ENCODE data around the gene SEPHS2. TPM values are rescaled to one million over a fixed set of nuclear protein-coding genes. Genes with fewer than 3 reads are reported as not detected.

The SEPHS2 gene
- total RNA-seq, 2 experiments from 2014 or later = 37.8 to 56.0 TPM

DNA sequence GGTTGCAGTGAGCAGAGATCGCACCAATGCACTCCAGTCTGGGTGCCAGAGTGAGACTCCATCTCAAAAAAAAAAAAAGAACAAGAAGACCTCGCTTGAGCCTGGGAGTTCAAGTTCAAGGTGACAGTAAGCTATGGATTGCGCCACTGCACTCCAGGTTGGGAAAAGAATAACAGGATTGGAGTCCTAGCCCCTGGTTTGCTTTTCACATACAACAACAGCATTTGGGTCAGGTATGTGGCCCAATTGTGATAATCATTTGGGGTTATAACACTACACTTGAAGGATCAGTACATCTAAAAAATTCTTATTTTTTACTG lies 3.4 kb upstream of the SEPHS2 start:
- H3K4me1 Mint-ChIP-seq = peaks cover 39% of the 10 kb centered on the region
- POLR2A ChIA-PET = no interaction called here

DNA sequence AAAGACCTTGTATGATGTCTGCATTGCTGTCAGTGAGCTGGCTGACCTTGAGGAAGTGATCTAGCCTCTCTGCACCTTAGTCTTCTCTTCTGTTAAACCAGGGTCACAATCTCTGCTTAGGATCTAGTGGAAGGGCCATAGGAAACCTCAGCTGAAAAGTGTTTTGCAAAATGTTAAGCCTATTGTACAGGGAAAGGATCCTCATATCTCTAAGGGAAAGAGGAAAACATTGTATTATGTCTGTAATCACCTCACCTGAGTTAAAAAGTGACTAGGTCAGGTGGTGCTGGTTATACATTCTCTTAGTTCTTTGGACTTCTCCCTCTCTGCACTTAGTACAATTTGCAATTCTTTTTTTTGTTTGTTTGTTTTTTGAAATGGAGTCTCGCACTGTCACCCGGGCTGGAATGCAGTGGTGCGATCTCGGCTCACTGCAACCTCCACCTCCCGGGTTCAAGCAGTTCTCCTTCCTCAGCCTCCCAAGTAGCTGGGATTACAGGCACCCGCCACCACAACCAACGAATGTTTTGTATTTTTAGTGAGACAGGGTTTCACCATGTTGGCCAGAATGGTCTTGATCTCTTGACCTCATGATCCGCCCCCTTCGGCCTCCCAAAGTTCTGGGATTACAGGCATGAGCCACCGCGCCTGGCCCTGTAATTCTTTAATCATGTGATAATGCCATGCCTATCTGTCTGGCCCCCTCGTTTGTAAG lies 2.0 kb upstream of the SEPHS2 start:
- Mint-ChIP-seq H3K27me3 (no peaks in the 10 kb centered on the region), H3K9me3 (ENCODE audit: low read depth) (peaks cover 2% of the 10 kb centered on the region), H3K4me3 (no peak overlapping the region), H3K4me1 (peaks cover 46% of the 10 kb centered on the region), H3K27ac (no peak overlapping the region), H3K36me3 (ENCODE audit: low read depth) (peaks cover 23% of the 10 kb centered on the region)
- DNase-seq (no peak), ATAC-seq (no peak)
- POLR2A ChIA-PET = no interaction called here
- intact Hi-C loops (cut with DNase I, micrococcal nuclease) = no loop called here
- CTCF ChIA-PET = interaction anchor here (0.5 to 5.4 kb wide), 8 partner anchors 10 to 280 kb away, joined by 3 to 26 read pairs (median 7); partner anchors contain the start of genes DCTPP1 and SRCAP

More for the DNA sequence above, 3.4 kb upstream of the SEPHS2 start:
- Mint-ChIP-seq H3K36me3 (ENCODE audit: low read depth) (peaks cover 11% of the 10 kb centered on the region), H3K27ac (no peak overlapping the region), H3K9me3 (ENCODE audit: low read depth) (peaks cover 2% of the 10 kb centered on the region), H3K27me3 (no peaks in the 10 kb centered on the region), H3K4me3 (no peak overlapping the region)
- CTCF ChIA-PET = interaction anchor here (0.6 to 5.4 kb wide), 25 partner anchors 8 to 282 kb away, joined by 3 to 27 read pairs (median 4); partner anchors contain the start of genes DCTPP1, ITGAL and ZNF764
- ATAC-seq (no peak), DNase-seq (no peak)
- intact Hi-C loops (cut with DNase I, micrococcal nuclease) = loop anchor here in 1 of 2 experiments (1.0 kb wide), 3 partner anchors 23 to 149 kb away; partner anchors contain the start of gene ITGAL

DNA sequence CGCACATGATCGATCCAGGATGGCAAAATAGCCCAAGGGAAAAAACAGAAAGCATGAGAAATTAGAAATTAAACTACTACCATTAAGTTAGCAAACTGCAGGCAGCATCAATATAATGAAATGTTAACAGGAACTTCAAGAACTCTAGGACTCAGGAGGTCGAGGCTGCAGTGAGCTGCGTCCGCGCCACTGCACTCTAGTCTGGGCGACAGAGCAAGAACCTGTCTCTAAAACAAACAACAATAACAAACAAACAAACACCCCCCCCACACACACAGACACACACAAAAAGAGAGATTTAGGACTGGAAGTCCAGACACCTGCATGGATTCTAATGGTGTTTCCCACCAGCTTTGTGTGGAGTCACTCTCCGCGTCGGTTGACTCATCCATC lies 525 bp upstream of the SEPHS2 start:
- CTCF ChIA-PET = interaction anchor here (0.6 to 3.4 kb wide), 6 partner anchors 11 to 190 kb away, joined by 3 to 21 read pairs (median 6); partner anchors contain the start of genes DCTPP1, ZNF689 and ZNF747
- peaks cover 40% of the 10 kb centered on the region for H3K4me1 Mint-ChIP-seq

DNA sequence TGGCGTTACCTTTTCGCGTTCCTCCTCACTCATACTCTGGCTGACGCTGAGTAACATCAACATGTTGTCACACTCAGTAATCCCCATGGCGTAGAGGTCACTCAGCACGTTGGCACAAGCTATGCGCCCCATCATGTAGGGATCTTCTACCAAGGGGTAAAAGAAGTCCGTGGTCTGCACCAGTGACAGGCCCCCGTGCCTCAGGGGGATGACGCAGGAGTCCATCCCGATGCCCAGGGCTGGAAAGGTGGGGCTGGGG lies 596 bp downstream of the SEPHS2 start:
- DNase-seq = no peak
- CTCF ChIA-PET = interaction anchor here (0.6 to 3.4 kb wide), 7 partner anchors 12 to 206 kb away, joined by 3 to 21 read pairs (median 9); partner anchors contain the start of genes DCTPP1, PRR14 and ZNF747
- Mint-ChIP-seq H3K36me3 (ENCODE audit: low read depth) (peaks cover 23% of the 10 kb centered on the region), H3K27ac (peak overlapping the region; percentile 83), H3K27me3 (no peaks in the 10 kb centered on the region), H3K4me3 (peak overlapping the region; percentile 86), H3K9me3 (ENCODE audit: low read depth) (peaks cover 2% of the 10 kb centered on the region), H3K4me1 (peaks cover 31% of the 10 kb centered on the region)
- intact Hi-C loops (cut with DNase I, micrococcal nuclease) = loop anchor here (1.0 kb wide), 2 partner anchors 15 to 27 kb away; partner anchors contain the start of genes DCTPP1 (in 2 of the 2) and ITGAL (in 2 of the 2)
- POLR2A ChIA-PET = interaction anchor here (0.6 to 1.0 kb wide), 2 partner anchors 16 to 153 kb away, joined by 3 read pairs; partner anchors contain the start of gene DCTPP1
- peak; percentile 5 for ATAC-seq

More for the DNA sequence above, 525 bp upstream of the SEPHS2 start:
- H3K27ac Mint-ChIP-seq = peak overlapping the region; percentile 93
- peak overlapping the region; percentile 86 for H3K4me3 Mint-ChIP-seq
- ATAC-seq = no peak
- peaks cover 2% of the 10 kb centered on the region for H3K9me3 Mint-ChIP-seq (ENCODE audit: low read depth)
- H3K36me3 Mint-ChIP-seq (ENCODE audit: low read depth) = peaks cover 23% of the 10 kb centered on the region
- no peak for DNase-seq
- H3K27me3 Mint-ChIP-seq = no peaks in the 10 kb centered on the region
- POLR2A ChIA-PET = interaction anchor here (0.8 kb wide), 1 partner anchor 27 kb away, joined by 3 read pairs; no protein-coding TSS in a partner anchor
- intact Hi-C loops (cut with DNase I, micrococcal nuclease) = no loop called here

DNA sequence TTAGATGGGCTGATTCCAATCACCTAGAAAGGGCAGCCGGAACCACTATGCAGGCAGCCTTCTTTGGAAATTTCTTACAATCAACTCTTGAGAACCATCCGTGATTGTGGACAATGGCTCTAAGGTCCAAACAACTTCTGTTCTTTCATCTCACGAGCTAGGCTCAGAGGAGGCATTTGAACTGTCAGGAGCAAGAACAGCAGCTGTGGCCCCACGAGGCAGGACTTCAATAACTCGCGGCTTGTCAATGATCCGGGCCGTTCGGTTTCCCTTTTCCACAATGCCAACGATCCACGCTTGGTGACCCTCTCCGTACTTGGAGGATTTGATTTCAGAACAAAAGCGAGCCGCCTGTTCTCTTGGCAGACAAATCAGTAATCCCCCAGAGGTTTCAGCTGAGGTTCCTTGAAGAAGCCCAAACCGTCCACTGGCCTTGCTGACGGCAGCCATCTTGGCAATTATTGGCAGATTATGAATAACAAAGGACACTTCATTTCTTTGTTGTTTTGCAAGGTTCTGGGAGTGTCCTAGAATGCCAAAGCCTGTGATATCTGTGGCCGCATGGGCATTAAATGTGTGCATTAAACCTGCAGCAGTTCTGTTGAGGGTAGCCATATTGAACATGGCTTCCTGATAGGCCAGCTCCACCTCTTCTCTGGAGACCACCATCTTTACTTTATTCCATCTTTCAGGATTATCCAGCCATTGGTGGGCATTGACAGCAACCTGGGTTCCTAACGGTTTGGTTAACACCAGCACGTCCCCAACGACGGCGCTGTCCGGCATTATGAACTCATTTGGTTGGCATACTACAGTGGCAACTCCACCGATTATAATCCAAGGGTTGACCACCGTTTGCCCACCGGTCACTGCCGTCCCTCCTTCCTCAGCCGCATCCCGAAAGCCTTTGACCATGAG lies 1.2 kb downstream of the SEPHS2 start:
- Mint-ChIP-seq H3K9me3 (ENCODE audit: low read depth) (peaks cover 2% of the 10 kb centered on the region), H3K4me1 (peaks cover 30% of the 10 kb centered on the region), H3K4me3 (peak overlapping the region; percentile 86), H3K36me3 (ENCODE audit: low read depth) (peaks cover 23% of the 10 kb centered on the region), H3K27me3 (no peaks in the 10 kb centered on the region), H3K27ac (peak overlapping the region; percentile 83)
- ATAC-seq = no peak
- CTCF ChIA-PET = interaction anchor here (0.6 to 3.4 kb wide), 9 partner anchors 9 to 206 kb away, joined by 3 to 21 read pairs (median 5); partner anchors contain the start of genes DCTPP1, PRR14 and ZNF747
- POLR2A ChIA-PET = interaction anchor here (0.6 to 1.0 kb wide), 3 partner anchors 15 to 154 kb away, joined by 3 read pairs; partner anchors contain the start of gene DCTPP1
- no peak for DNase-seq
- intact Hi-C loops (cut with DNase I, micrococcal nuclease) = loop anchor here (1.0 kb wide), 2 partner anchors 14 to 28 kb away; partner anchors contain the start of genes DCTPP1 (in 2 of the 2) and ITGAL (in 2 of the 2)

DNA sequence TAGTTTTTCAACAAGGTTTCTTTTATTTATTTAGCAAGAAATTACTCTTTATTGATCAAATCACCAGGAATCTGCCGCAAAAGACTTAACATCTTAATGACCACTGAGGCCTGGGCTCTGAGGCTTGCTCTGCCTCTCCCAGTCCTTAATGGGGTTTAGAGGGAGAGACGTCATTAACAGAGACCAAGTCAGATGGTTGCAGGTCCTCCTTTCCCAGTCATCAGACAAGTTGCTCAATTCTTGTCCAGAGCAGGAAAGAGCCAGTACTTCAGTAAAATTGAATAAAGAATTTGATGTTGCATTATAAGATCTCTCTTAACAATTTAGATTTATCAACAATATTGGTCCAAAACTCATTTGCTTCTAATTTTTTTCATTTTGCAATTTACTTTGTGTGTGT lies 2.0 kb downstream of the SEPHS2 start:
- Mint-ChIP-seq H3K36me3 (ENCODE audit: low read depth) (peaks cover 23% of the 10 kb centered on the region), H3K4me3 (peak overlapping the region; percentile 86), H3K27me3 (no peaks in the 10 kb centered on the region), H3K27ac (no peak overlapping the region), H3K4me1 (peaks cover 28% of the 10 kb centered on the region), H3K9me3 (ENCODE audit: low read depth) (peaks cover 2% of the 10 kb centered on the region)
- no peak for DNase-seq
- CTCF ChIA-PET = interaction anchor here (1.1 to 3.4 kb wide), 4 partner anchors 10 to 172 kb away, joined by 4 to 10 read pairs (median 4); partner anchors contain the start of gene ZNF747
- POLR2A ChIA-PET = no interaction called here
- intact Hi-C loops (cut with DNase I, micrococcal nuclease) = no loop called here
- no peak for ATAC-seq

DNA sequence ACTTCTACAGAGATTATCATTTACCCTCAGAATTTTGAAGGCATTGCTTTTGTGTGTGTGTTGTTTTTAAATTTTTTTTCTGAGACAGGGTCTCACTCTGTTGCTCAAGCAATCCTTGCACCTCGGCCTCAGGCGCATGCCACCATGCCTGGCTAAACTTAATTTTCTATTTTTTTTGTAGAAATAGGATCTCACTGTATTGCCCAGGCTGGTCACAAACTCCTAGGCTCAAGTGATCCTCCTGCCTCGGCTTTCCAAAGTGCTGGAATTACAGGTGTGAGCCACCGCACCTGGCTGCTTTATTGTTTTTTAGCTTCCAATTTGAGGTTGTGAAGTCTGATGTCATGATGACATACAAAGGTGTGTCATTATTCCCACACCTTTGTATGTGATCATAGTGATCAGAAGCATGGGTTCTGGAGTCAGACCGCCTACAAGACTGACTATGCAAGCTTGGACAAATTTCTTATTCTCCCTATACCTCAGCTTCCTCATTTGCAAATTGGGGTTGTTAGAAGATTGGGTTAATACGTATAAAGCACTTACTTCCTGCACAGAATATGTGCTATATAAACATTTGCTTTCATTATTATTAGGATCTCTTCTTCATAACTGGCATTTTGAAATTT lies 5.8 kb downstream of the SEPHS2 start:
- ATAC-seq = no peak
- Mint-ChIP-seq H3K4me3 (no peak overlapping the region), H3K4me1 (peaks cover 31% of the 10 kb centered on the region), H3K27me3 (no peaks in the 10 kb centered on the region), H3K27ac (no peak overlapping the region), H3K9me3 (ENCODE audit: low read depth) (no peaks in the 10 kb centered on the region), H3K36me3 (ENCODE audit: low read depth) (peaks cover 19% of the 10 kb centered on the region)
- intact Hi-C loops (cut with DNase I, micrococcal nuclease) = no loop called here
- POLR2A ChIA-PET = no interaction called here
- no peak for DNase-seq
- CTCF ChIA-PET = interaction anchor here (0.6 to 1.5 kb wide), 3 partner anchors 10 to 36 kb away, joined by 3 to 4 read pairs (median 3); partner anchors contain the start of gene DCTPP1

DNA sequence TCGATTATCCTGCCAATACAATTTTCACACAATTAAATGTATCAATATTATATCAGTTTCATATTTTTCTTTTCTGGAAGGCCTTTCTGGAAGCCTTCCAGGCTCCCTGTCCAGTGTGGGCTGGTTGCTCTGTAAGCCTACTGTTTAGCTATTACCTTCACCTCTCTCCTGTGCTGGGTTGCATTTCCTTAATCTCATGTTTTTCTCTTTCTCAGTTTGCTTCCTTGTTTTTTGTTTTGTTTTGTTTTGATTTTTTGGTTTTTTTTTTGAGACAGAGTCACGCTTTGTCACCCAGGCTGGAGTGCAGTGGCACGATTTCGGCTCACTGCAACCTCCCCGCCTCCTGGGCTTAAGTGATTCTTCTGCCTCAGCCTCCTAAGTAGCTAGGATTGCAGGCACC lies 6.8 kb downstream of the SEPHS2 start:
- DNase-seq (no peak), ATAC-seq (no peak)
- intact Hi-C loops (cut with DNase I, micrococcal nuclease) = no loop called here
- no peaks in the 10 kb centered on the region for H3K9me3 Mint-ChIP-seq (ENCODE audit: low read depth)
- H3K36me3 Mint-ChIP-seq (ENCODE audit: low read depth) = peaks cover 9% of the 10 kb centered on the region
- ChIA-PET POLR2A (no interaction called here), CTCF (interaction anchor here (0.7 to 1.1 kb wide), 3 partner anchors 9 to 135 kb away, joined by 3 to 4 read pairs (median 3); partner anchors contain the start of gene DCTPP1)
- H3K27ac Mint-ChIP-seq = no peak overlapping the region
- H3K27me3 Mint-ChIP-seq = no peaks in the 10 kb centered on the region
- H3K4me3 Mint-ChIP-seq = peak overlapping the region; percentile 22
- peaks cover 31% of the 10 kb centered on the region for H3K4me1 Mint-ChIP-seq

DNA sequence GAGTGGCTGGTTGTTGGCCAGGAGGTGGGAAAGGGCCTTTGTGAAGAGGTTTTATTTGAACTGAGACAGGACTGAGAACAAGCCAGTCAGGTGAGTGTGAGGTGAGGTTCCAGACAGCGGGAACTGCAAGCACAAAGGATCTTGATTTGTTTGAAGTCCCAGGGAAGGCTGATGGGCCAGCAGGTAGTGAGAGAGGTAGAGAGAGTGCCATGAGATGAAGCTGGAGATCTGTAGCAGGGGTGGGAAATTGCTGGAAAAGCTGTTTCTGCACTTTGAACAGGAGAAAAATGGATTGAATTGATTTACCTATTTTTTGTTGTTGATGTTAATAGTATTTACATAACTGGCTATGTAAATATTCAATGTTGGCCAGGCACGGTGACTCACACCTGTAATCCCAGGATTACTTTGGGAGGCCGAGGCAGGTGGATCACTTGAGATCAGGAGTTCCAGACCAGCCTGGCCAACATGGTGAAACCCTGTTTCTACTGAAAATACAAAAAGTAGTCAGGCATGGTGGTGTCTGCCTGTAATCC lies 8.1 kb downstream of the SEPHS2 start:
- Mint-ChIP-seq H3K9me3 (ENCODE audit: low read depth) (no peaks in the 10 kb centered on the region), H3K4me1 (peaks cover 25% of the 10 kb centered on the region), H3K27ac (no peak overlapping the region), H3K27me3 (no peaks in the 10 kb centered on the region), H3K4me3 (no peak overlapping the region), H3K36me3 (ENCODE audit: low read depth) (no peaks in the 10 kb centered on the region)
- POLR2A ChIA-PET = no interaction called here
- DNase-seq = no peak
- intact Hi-C loops (cut with DNase I, micrococcal nuclease) = no loop called here
- ATAC-seq = no peak
- CTCF ChIA-PET = interaction anchor here (1.7 to 2.1 kb wide), 2 partner anchors 11 to 161 kb away, joined by 5 to 9 read pairs; no protein-coding TSS in a partner anchor

DNA sequence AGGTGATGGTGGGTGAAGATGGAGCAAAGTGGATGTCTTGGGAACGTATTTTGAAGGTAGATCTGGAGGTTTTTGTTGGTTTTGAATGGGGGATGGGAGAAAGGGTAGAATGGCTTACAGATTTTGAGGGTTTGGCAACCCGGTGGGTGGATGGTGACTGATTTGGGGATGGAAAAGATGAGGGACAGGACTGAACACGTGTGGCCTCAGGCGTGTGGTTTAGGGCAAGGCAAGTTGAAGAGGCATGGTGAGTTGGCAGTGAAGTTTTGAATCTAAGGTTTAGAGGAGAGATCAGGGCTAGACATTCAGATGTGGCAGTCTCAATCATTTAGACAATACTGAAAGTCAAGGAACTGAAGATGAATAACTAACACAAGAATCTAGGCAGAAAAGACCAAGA lies 10.8 kb downstream of the SEPHS2 start:
- Mint-ChIP-seq H3K27me3 (no peaks in the 10 kb centered on the region), H3K27ac (peak overlapping the region; percentile 79), H3K36me3 (ENCODE audit: low read depth) (no peaks in the 10 kb centered on the region), H3K4me1 (peaks cover 25% of the 10 kb centered on the region), H3K9me3 (ENCODE audit: low read depth) (no peaks in the 10 kb centered on the region), H3K4me3 (peak overlapping the region; percentile 7)
- ChIA-PET CTCF (interaction anchor here (1.1 to 1.4 kb wide), 2 partner anchors 16 to 196 kb away, joined by 5 to 6 read pairs; no protein-coding TSS in a partner anchor), POLR2A (interaction anchor here (0.7 kb wide), 1 partner anchor 199 kb away, joined by 3 read pairs; no protein-coding TSS in a partner anchor)
- peak; percentile 88 for DNase-seq
- intact Hi-C loops (cut with DNase I, micrococcal nuclease) = loop anchor here (1.0 to 5.0 kb wide), 4 partner anchors 24 to 182 kb away; no protein-coding TSS in a partner anchor
- ATAC-seq = peak; percentile 48
